ENCODE measurements around the gene UNK. TPM values are rescaled to one million over a fixed set of nuclear protein-coding genes. Genes with fewer than 3 reads are reported as not detected.
"Not testable (repeated sequence)": the region's sequence is repeated elsewhere in the genome, so short reads cannot be mapped to it uniquely, and the experiment has no call there.

UNK gene
- total RNA-seq, 4 donors from 2014 or later: 6.9 to 69.7 (median 45.5) TPM

GRCh38 chr17:75757086-75757681 lies 27.4 kb upstream of the UNK start:
- Histone ChIP-seq H3K4me1 (peaks cover 0 to 5% of the 10 kb centered on the region in 2 donors), H3K36me3 (no peaks in the 10 kb centered on the region), H3K4me3 (no peak overlapping the region), H3K27ac (no peak overlapping the region), H3K9me3 (no peaks in the 10 kb centered on the region), H3K27me3 (no peaks in the 10 kb centered on the region)
- intact Hi-C loops (cut with DNase I; ENCODE audit: low total_unique reads): no loop called here
- no peak for DNase-seq
- TF ChIP-seq CTCF (IDR thresholded peaks at IDR 0.05) (no peak), POLR2A (IDR thresholded peaks at IDR 0.05) (no peak)

DNA sequence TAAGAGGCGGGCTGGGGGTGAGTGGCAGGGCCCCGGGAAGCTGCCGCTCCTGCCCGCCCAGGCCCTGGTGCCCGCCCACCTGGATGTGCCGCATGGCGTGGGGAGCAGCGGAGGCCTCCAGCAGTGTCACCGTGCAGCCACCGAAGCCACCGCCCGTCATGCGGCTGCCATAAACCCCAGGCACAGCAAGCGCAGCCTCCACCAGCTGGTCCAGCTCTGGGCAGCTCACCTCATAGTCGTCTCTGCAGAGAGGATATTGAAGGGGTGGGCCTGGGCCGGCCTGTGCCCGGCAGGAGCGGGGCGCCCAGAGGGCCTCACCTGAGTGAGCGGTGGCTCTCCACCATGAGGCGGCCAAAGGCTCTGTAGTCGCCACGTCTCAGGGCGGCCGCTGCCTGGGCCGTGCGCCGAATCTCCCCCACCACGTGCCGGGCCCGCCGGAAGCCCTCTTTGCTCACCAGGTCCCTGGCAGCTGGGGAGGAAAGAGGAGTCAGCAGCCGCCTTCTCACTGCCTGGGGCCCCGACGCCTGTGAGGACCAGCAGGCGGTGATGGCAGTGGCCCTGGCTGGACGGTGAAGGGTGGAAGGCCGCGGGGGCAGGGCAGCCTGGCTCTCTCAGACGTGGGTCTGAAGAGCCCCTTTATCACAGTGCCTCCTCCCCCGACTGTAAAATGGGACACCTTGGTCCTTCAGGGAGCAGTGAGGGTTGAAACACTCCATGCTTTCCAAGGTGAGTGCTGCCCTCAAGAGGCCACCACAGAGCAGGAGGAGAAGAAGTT lies 26.3 kb upstream of the UNK start:
- intact Hi-C loops (cut with DNase I; ENCODE audit: low total_unique reads): no loop called here
- Histone ChIP-seq H3K36me3 (no peaks in the 10 kb centered on the region), H3K4me1 (peaks cover 0 to 5% of the 10 kb centered on the region in 2 donors), H3K27me3 (no peaks in the 10 kb centered on the region), H3K27ac (no peak overlapping the region), H3K4me3 (no peak overlapping the region), H3K9me3 (no peaks in the 10 kb centered on the region)
- no peak for DNase-seq
- TF ChIP-seq POLR2A (IDR thresholded peaks at IDR 0.05) (no peak), CTCF (IDR thresholded peaks at IDR 0.05) (no peak)

DNA sequence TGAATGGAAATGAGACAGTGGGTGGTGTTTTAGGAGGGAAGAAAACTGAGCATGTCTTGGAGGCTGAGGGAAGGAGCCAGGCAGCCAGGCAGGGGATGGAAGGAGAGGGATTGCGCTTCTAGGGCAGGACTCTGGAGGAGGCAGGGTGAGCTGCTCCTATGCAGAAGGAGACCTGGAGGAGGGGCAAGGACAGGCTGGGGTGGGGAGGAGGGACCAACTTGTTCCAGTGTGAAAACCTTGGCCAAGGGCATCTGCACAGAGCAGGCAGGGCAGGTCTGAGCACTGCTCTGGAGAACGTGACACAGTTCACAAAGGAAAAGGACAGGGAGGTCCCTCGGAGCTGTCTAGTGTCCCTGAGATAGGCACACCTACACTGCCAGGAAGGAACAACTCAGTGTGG lies 25.1 kb upstream of the UNK start:
- no peaks in the 10 kb centered on the region for H3K9me3 ChIP-seq
- intact Hi-C loops (cut with DNase I; ENCODE audit: low total_unique reads): no loop called here
- H3K36me3 ChIP-seq: no peaks in the 10 kb centered on the region
- DNase-seq: no peak
- no peak overlapping the region for H3K27ac ChIP-seq
- TF ChIP-seq POLR2A (IDR thresholded peaks at IDR 0.05) (no peak), CTCF (IDR thresholded peaks at IDR 0.05) (no peak)
- H3K4me1 ChIP-seq: peaks cover 8 to 10% of the 10 kb centered on the region in 2 donors
- H3K4me3 ChIP-seq: no peak overlapping the region
- no peaks in the 10 kb centered on the region for H3K27me3 ChIP-seq

GRCh38 chr17:75759978-75760640 lies 24.5 kb upstream of the UNK start:
- H3K4me3 ChIP-seq; H3K27me3 ChIP-seq; H3K27ac ChIP-seq; H3K36me3 ChIP-seq; DNase-seq; H3K9me3 ChIP-seq; intact Hi-C loops (cut with DNase I; ENCODE audit: low total_unique reads): not testable (repeated sequence)
- H3K4me1 ChIP-seq: peaks cover 8 to 10% of the 10 kb centered on the region in 2 donors

DNA sequence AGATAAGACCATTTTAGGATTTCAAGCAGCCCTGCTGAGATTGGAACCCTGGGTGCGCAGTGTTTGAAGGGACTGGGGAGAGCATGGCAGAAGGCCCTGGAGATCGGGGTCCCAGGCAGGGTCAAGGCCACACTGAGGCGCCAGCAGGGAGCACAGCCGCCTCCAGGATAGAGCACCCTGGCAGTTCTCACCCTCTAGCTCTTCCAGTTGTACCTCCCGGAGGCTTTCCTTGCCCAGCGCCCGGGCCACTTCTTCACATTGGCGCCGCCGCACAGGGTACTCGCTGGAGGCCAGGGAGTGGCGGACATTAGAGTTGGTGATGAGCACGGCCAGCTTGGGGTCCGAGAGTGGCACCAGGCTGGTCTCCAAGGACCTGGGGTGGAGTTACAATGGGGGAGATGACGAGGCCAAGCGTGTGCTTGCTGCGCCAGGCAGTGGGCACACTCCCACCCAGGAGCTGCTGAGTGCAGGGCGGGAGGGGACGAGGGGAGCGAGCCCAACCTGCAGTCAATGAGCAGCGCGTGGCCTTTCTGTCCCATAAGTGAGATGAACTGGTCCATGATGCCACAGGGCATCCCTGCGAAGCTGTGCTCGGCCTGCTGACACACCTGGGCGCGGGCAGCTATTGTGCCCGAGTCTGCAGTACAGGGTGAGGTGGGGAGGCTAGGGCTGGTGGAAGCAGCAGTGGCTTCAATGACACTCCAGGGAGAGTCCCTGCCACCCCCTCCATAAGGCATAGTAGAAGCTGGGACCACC lies 21.9 kb upstream of the UNK start:
- Histone ChIP-seq H3K27ac (no peak overlapping the region), H3K4me3 (no peak overlapping the region), H3K9me3 (no peaks in the 10 kb centered on the region), H3K36me3 (no peaks in the 10 kb centered on the region), H3K27me3 (no peaks in the 10 kb centered on the region), H3K4me1 (peaks cover 8 to 10% of the 10 kb centered on the region in 2 donors)
- intact Hi-C loops (cut with DNase I; ENCODE audit: low total_unique reads): no loop called here
- DNase-seq: no peak
- no peak for TF ChIP-seq POLR2A (IDR thresholded peaks at IDR 0.05)
- TF ChIP-seq CTCF (IDR thresholded peaks at IDR 0.05): no peak
